Suppressor macrophage treated with lipopolysaccharide for 1 hour (primary cell): Measurements from ENCODE around the gene TES.
"Not testable (repeated sequence)": the region's sequence is repeated elsewhere in the genome, so short reads cannot be mapped to it uniquely, and the experiment has no call there.

Source experiments
- DNase-seq, 3 donors: peaks; one replicate each; pipeline ENCODE4 v3.0.0-alpha.2; 2020 to 2022

The TES gene

GRCh38 chr7:116210345-116211005 lies at the start of gene TES:
Gene TES, plus strand, starts transcription at chr7:116210539. Its CDS starts 169 bp downstream, at chr7:116210708.
- DNase-seq, result peak; percentile 63 to 85 (median 75)

- no peak for DNase-seq
Observed at GRCh38 chr7:116161728-116162127, 48.6 kb upstream of the TES start.

GRCh38 chr7:116162254-116162653 lies 48.1 kb upstream of the TES start:
- peak; percentile 19 to 64 (median 58) for DNase-seq

GRCh38 chr7:116162992-116163391 lies 47.3 kb upstream of the TES start:
- peak; percentile 38 to 48 (median 40) for DNase-seq

- DNase-seq, result peak; percentile 67 to 82 (median 80)
Observed at GRCh38 chr7:116164552-116165306, 45.6 kb upstream of the TES start.

GRCh38 chr7:116165717-116166116 lies 44.6 kb upstream of the TES start:
- DNase-seq, result peak; percentile 85 to 94 (median 93)

- peak; percentile 69 to 86 (median 74) for DNase-seq
Observed at GRCh38 chr7:116166156-116166555, 44.2 kb upstream of the TES start.

- peak in 1 of 3 donors; percentile 18 for DNase-seq
Observed at GRCh38 chr7:116167177-116167576, 43.2 kb upstream of the TES start.

GRCh38 chr7:116169060-116169459 lies 41.3 kb upstream of the TES start:
- DNase-seq, result no peak

- no peak for DNase-seq
Observed at GRCh38 chr7:116170180-116170579, 40.2 kb upstream of the TES start.

GRCh38 chr7:116171094-116171493 lies 39.2 kb upstream of the TES start:
- no peak for DNase-seq

- DNase-seq, result no peak
Observed at GRCh38 chr7:116172353-116172752, 38.0 kb upstream of the TES start.

- peak; percentile 65 to 82 (median 77) for DNase-seq
Observed at GRCh38 chr7:116173051-116174028, 37.0 kb upstream of the TES start.

GRCh38 chr7:116175095-116175494 lies 35.2 kb upstream of the TES start:
- DNase-seq, result not testable (repeated sequence)

- no peak for DNase-seq
Observed at GRCh38 chr7:116176226-116176625, 34.1 kb upstream of the TES start.

- no peak for DNase-seq
Observed at GRCh38 chr7:116177009-116177408, 33.3 kb upstream of the TES start.

- DNase-seq, result peak; percentile 66 to 79 (median 73)
Observed at GRCh38 chr7:116180302-116180701, 30.0 kb upstream of the TES start.

- DNase-seq, result no peak
Observed at GRCh38 chr7:116182023-116182422, 28.3 kb upstream of the TES start.

GRCh38 chr7:116185450-116185849 lies 24.9 kb upstream of the TES start:
- no peak for DNase-seq

- DNase-seq, result no peak
Observed at GRCh38 chr7:116185956-116186355, 24.4 kb upstream of the TES start.

GRCh38 chr7:116187400-116187799 lies 22.9 kb upstream of the TES start:
- DNase-seq, result no peak

- no peak for DNase-seq
Observed at GRCh38 chr7:116193329-116194087, 16.8 kb upstream of the TES start.
